Measurements from ENCODE around the gene TRIM52. TPM values are rescaled to one million over a fixed set of nuclear protein-coding genes. Genes with fewer than 3 reads are reported as not detected.

Gene TRIM52
- total RNA-seq, 1 experiment from 2014 or later, result 7.6 TPM

GRCh38 chr5:181221792-181222629 is 38.9 kb downstream of the TRIM52 start:
- ChIA-PET CTCF (no interaction called here), RAD21 (ENCODE audit: low non-redundant PET in 1 of 2, low total read pairs in 2 of 2, uncharacterized antibody in 2 of 2, unreplicated experiment in 2 of 2) (interaction anchor here in 1 of 2 experiments (0.5 kb wide), 1 partner anchor 1012 kb away, joined by 4 read pairs; no protein-coding TSS in a partner anchor), POLR2A (interaction anchor here (0.6 to 2.8 kb wide), 8 partner anchors 15 to 48 kb away, joined by 3 to 22 read pairs (median 4); partner anchors contain the start of gene TRIM7)
- H3K4me2 ChIP-seq (ENCODE audit: low read length), result peak overlapping the region; percentile 100
- H3K9me3 ChIP-seq (ENCODE audit: control insufficient read depth in 1 of 2, insufficient read depth in 1 of 2, low read depth in 1 of 2, low read length in 2 of 2), result no peaks in the 10 kb centered on the region
- BruUV-seq (replicated peaks), result no TSS peak
- H2AFZ ChIP-seq (ENCODE audit: low read depth, low read length, poor library complexity, severe bottlenecking), result peak overlapping the region; percentile 79
- peaks cover 3 to 4% of the 10 kb centered on the region in 2 experiments; a peak in 2 of 4 replicates for H3K36me3 ChIP-seq (ENCODE audit: control insufficient read depth in 1 of 2, insufficient read depth in 2 of 2, low read length in 2 of 2)
- DNase-seq (ENCODE audit: low read depth, low spot score) (peak; percentile 93), ATAC-seq (peak; percentile 60)
- no peaks in the 10 kb centered on the region for H4K20me1 ChIP-seq (ENCODE audit: insufficient read depth)
- peaks cover 32% of the 10 kb centered on the region for H3K79me2 ChIP-seq (ENCODE audit: insufficient read depth, low read length)
- H3K27me3 ChIP-seq (ENCODE audit: insufficient read depth, low read length), result no peaks in the 10 kb centered on the region
- peak overlapping the region; percentile 88 for H3K9ac ChIP-seq (ENCODE audit: low read length)
- peaks cover 22 to 49% of the 10 kb centered on the region in 2 experiments for H3K4me1 ChIP-seq (ENCODE audit: control insufficient read depth in 1 of 2, insufficient read depth in 2 of 2, low read length in 2 of 2)
- no peak for TF ChIP-seq ZBTB33 (IDR thresholded peaks at IDR 0.05; ENCODE audit: extremely low read depth, insufficient replicate concordance, low read length)
- TF ChIP-seq POLR2A (IDR thresholded peaks at IDR 0.05; ENCODE audit: borderline replicate concordance, extremely low read depth, insufficient read depth, insufficient read length), result no peak
- TF ChIP-seq CBX3 (IDR thresholded peaks at IDR 0.05; ENCODE audit: low read depth), result no peak
- TF ChIP-seq TCF7L2 (IDR thresholded peaks at IDR 0.05; ENCODE audit: borderline replicate concordance, extremely low read depth, insufficient read depth, insufficient read length), result no peak
- TF ChIP-seq ATF3 (IDR thresholded peaks at IDR 0.05), result no peak
- TF ChIP-seq POLR2AphosphoS5 (IDR thresholded peaks at IDR 0.05; ENCODE audit: low read depth, low read length), result peak; percentile 52
- no peak for TF ChIP-seq EZH2phosphoT487 (IDR thresholded peaks at IDR 0.05; ENCODE audit: borderline replicate concordance)
- TF ChIP-seq YY1 (IDR thresholded peaks at IDR 0.05; ENCODE audit: extremely low read depth, insufficient replicate concordance, low read depth, low read length), result peak; percentile 87
- TF ChIP-seq ZFX (IDR thresholded peaks at IDR 0.05), result peak; percentile 35; the same call in 1 of the 2 replicates
- no peaks in the 10 kb centered on the region for H3K9me2 ChIP-seq (ENCODE audit: insufficient read depth)
- peak overlapping the region; percentile 94 to 100 for H3K4me3 ChIP-seq (replicated peaks in 1 of 2; ENCODE audit: low read depth in 1 of 2, low read length in 2 of 2)
- intact Hi-C loops (cut with micrococcal nuclease), result loop anchor here (1.0 to 5.0 kb wide), 3 partner anchors 15 to 50 kb away; no protein-coding TSS in a partner anchor
- peak overlapping the region; percentile 92 for H3K27ac ChIP-seq (ENCODE audit: low read depth, low read length)
